Posterior cingulate gyrus (tissue), 11 donors: ENCODE data around the gene GRIA1.

Experiments
- DNase-seq, 10 donors: peaks; one replicate each; pipeline versions ENCODE4 v3.0.0 to v3.0.0-alpha.2; 2020 to 2021; ENCODE audit warnings: mixed read lengths in 3 of 10
- intact Hi-C: fragments of 100-400 bp; cut with DNase I; formaldehyde crosslinking; loops from one replicate; pipeline ENCODE4 v1.15.1; 2023

The GRIA1 gene

GRCh38 chr5:153491856-153492255 is 1.4 kb downstream of the GRIA1 start:
- peak in 1 of 10 donors; percentile 7 for DNase-seq
- intact Hi-C loops, result no loop called here

GRCh38 chr5:153496835-153497234 is 6.4 kb downstream of the GRIA1 start:
- no peak for DNase-seq
- intact Hi-C loops, result loop anchor here (2.0 kb wide), 1 partner anchor 468 kb away; no protein-coding TSS in a partner anchor

GRCh38 chr5:153498516-153498915 is 8.0 kb downstream of the GRIA1 start:
- intact Hi-C loops, result no loop called here

GRCh38 chr5:153500178-153500577 is 9.7 kb downstream of the GRIA1 start:
- no peak for DNase-seq
- intact Hi-C loops, result no loop called here

More at GRCh38 chr5:153498516-153498915, 8.0 kb downstream of the GRIA1 start:
- no peak for DNase-seq

- DNase-seq, result no peak
- intact Hi-C loops, result no loop called here
Observed at GRCh38 chr5:153504726-153505125, 14.3 kb downstream of the GRIA1 start.

- no peak for DNase-seq
- intact Hi-C loops, result no loop called here
Observed at GRCh38 chr5:153508700-153509099, 18.2 kb downstream of the GRIA1 start.

- intact Hi-C loops, result no loop called here
- DNase-seq, result peak in 6 of 10 donors; percentile 13 to 90 (median 56)
Observed at GRCh38 chr5:153511622-153512021, 21.2 kb downstream of the GRIA1 start.

- DNase-seq, result peak in 8 of 10 donors; percentile 33 to 91 (median 67)
- intact Hi-C loops, result no loop called here
Observed at GRCh38 chr5:153513156-153513555, 22.7 kb downstream of the GRIA1 start.

GRCh38 chr5:153515301-153515700 is 24.8 kb downstream of the GRIA1 start:
- intact Hi-C loops, result no loop called here
- no peak for DNase-seq

GRCh38 chr5:153516504-153517240 is 26.2 kb downstream of the GRIA1 start:
- intact Hi-C loops, result no loop called here
- DNase-seq, result peak in 5 of 10 donors; percentile 20 to 81 (median 33)

GRCh38 chr5:153517241-153517611 is 26.8 kb downstream of the GRIA1 start:
- intact Hi-C loops, result no loop called here
- DNase-seq, result no peak

GRCh38 chr5:153520137-153520536 is 29.7 kb downstream of the GRIA1 start:
- DNase-seq, result no peak
- intact Hi-C loops, result no loop called here

GRCh38 chr5:153520952-153521351 is 30.5 kb downstream of the GRIA1 start:
- intact Hi-C loops, result no loop called here
- no peak for DNase-seq

GRCh38 chr5:153523211-153523610 is 32.7 kb downstream of the GRIA1 start:
- intact Hi-C loops, result no loop called here
- DNase-seq, result no peak

- peak in 2 of 10 donors; percentile 66 to 77 for DNase-seq
- intact Hi-C loops, result no loop called here
Observed at GRCh38 chr5:153523831-153524230, 33.4 kb downstream of the GRIA1 start.

- intact Hi-C loops, result no loop called here
- no peak for DNase-seq
Observed at GRCh38 chr5:153525536-153525935, 35.1 kb downstream of the GRIA1 start.

- no peak for DNase-seq
- intact Hi-C loops, result no loop called here
Observed at GRCh38 chr5:153530357-153531143, 40.1 kb downstream of the GRIA1 start.

- no peak for DNase-seq
- intact Hi-C loops, result no loop called here
Observed at GRCh38 chr5:153533546-153533945, 43.1 kb downstream of the GRIA1 start.

GRCh38 chr5:153534102-153534501 is 43.6 kb downstream of the GRIA1 start:
- DNase-seq, result no peak
- intact Hi-C loops, result no loop called here

- DNase-seq, result peak in 4 of 10 donors; percentile 24 to 90 (median 58)
- intact Hi-C loops, result no loop called here
Observed at GRCh38 chr5:153537207-153537606, 46.7 kb downstream of the GRIA1 start.

GRCh38 chr5:153539983-153540382 is 49.5 kb downstream of the GRIA1 start:
- intact Hi-C loops, result no loop called here

GRCh38 chr5:153542536-153542935 is 52.1 kb downstream of the GRIA1 start:
- intact Hi-C loops, result no loop called here
- DNase-seq, result no peak

More at GRCh38 chr5:153539983-153540382, 49.5 kb downstream of the GRIA1 start:
- peak in 2 of 10 donors; percentile 79 to 83 for DNase-seq
